Dedifferentiated amniotic fluid mesenchymal stem cell (primary cell): ENCODE data around the gene JPH4.
"Not testable (repeated sequence)": the region's sequence is repeated elsewhere in the genome, so short reads cannot be mapped to it uniquely, and the experiment has no call there.

ENCODE experiments used
- DNase-seq: peaks from one replicate; pipeline ENCODE4 v3.0.0-alpha.2; 2016; ENCODE audit errors: extremely low spot score

The JPH4 gene

GRCh38 chr14:23578560-23579310 is at the start of gene JPH4:
TSS of gene JPH4 (minus strand) at chr14:23578790. CDS start at chr14:23577453, 1,337 bp downstream.
- no peak for DNase-seq

GRCh38 chr14:23627961-23628360 is 49.4 kb upstream of the JPH4 start:
- no peak for DNase-seq

GRCh38 chr14:23626946-23627345 is 48.4 kb upstream of the JPH4 start:
- no peak for DNase-seq

GRCh38 chr14:23624830-23625404 is 46.3 kb upstream of the JPH4 start:
- no peak for DNase-seq

DNA sequence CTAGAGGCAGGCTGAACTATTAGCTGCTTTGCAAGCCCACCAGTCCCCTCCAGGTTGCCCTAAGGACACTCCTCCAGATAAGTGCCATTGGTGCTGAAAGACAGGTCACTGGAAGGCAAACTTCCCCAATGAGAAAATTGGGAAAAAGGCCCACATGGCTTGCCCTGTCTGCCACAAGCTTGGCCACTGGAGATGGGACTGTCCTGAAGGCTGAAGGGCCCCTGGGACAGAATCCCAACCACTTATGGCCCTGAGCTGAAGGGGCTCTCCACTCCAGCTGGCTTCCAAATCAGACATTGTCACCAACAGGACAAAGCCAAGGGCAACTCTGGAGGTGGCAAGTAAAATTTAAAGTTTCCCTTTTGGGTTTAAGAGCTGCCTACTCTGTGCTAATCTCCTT is 45.4 kb upstream of the JPH4 start:
- DNase-seq, result no peak

DNA sequence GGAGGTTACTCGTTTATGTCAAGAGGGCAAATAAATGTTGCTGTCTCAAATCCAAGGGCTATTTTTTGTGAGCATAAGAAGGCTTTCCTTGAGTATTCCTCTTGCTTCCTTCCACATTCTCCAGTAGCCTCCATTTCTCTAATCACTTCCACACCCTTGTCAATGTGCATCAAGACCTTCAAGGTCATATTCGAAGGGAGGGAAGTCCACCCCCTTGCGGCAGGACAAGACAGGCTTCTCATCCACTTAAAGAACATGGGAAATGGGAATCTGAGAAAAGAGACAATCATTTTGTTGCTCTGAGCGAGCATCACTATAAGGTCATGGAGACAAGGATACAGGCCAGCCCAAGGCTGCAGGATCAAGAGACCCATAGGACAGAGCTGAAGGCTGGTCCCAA is 44.4 kb upstream of the JPH4 start:
- DNase-seq, result no peak

DNA sequence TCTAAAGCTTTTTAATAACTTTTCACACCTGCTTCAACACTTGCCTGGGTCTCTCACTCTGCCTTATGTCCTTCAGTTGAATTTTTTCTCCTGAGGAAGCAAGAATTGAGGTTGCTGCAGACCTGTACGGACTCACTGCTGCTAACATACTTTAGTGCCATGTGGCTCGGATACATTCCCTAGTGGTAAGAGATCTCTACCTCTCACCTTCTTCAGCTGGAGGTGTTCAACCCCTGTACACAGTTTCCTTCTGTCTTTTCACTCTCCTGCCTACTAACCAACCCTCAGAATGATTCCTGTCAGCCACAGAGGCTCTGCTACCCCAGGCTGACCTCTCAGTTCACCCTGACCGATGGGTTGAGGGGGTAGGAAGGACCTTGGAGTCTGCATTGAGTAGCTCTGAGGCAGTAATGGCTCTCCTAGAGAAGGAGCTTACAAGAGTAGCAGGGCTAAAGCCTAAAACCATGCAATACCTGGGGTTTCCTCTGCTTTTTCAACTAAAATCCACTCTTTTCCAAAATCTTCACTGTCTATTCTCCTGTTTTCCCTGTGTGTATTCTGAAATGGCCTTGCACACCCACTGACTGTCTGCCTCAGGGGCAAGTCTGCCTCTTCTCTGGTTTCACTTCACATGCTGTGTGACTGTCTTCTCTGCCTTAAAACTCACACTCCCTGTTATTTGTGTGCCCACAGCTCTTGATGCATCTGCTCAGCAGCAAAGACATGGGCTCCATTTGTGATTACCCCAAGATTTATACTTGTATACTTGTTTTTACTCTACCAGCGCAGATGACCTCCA is 43.5 kb upstream of the JPH4 start:
- DNase-seq, result no peak

- DNase-seq, result no peak
Measured at GRCh38 chr14:23621204-23621931, 42.8 kb upstream of the JPH4 start.

DNA sequence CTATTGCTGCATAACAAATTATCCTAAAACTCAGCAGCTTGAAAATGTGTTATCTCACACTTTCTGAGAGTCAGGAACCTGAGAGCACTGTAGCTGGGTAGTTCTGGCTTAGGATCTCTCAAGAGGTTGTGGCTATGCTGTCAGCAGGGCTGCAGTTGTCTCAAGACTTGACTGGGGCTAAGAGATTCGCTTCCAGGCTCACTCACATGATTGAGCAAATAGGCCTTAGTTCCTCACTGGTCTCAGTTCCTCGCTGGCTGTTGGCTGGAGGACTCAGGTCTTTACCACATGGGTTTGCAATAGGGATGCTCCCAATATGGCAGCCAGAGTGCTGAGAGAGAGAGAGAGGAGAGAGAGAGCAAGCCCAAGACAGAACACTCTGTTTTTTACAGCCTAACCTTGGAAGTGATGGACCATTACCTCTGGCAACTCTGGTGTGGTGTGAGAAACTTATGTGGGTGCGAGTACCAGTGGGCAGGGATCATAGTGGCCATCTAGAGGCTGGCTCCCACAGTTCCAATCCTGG is 41.6 kb upstream of the JPH4 start:
- DNase-seq, result no peak

- no peak for DNase-seq
Measured at GRCh38 chr14:23618415-23618988, 39.9 kb upstream of the JPH4 start.

GRCh38 chr14:23617539-23617938 is 38.9 kb upstream of the JPH4 start:
- no peak for DNase-seq

- no peak for DNase-seq
Measured at GRCh38 chr14:23615856-23616255, 37.3 kb upstream of the JPH4 start.

DNA sequence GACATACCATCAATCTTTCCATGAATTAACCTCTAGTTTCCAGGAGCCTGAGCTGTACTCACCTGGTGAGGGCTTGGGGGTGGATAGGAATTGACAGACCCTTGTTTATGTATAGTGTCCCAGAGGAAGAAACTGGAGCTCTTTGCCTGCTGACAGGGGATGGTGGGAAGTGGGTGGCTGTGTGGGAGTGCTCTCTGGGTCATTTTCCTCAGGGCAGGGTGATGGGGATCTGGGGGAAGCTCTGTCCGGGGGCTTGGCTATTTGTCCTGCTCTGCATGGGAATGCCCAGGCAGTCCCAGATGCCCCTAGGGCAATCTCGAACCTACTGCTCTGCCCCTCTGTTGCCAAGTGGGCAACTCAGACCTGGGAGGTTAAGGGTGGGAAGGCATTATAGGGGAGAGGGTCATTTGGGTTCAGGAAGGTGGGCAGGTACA is 35.8 kb upstream of the JPH4 start:
- DNase-seq, result no peak

GRCh38 chr14:23613242-23614070 is 34.9 kb upstream of the JPH4 start:
- no peak for DNase-seq

DNA sequence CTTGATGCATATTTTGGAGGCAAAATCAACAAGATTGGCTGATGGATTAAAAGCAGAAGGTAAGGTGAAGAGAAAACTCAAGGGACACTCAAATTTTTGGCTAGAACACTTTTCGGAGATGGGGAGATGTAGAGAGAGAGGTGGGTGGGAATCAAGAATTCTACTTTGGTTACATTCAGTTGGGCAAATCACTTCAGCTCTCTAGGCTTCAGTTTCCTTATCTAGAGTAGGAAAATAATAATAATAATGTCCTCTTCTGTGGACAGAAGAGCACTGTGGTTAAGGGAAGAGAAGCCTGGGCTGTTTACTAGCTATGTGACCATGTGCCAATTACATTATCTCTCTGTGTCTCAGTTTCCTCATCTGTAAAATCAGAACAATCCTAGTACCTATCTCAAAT is 34.2 kb upstream of the JPH4 start:
- DNase-seq, result no peak

DNA sequence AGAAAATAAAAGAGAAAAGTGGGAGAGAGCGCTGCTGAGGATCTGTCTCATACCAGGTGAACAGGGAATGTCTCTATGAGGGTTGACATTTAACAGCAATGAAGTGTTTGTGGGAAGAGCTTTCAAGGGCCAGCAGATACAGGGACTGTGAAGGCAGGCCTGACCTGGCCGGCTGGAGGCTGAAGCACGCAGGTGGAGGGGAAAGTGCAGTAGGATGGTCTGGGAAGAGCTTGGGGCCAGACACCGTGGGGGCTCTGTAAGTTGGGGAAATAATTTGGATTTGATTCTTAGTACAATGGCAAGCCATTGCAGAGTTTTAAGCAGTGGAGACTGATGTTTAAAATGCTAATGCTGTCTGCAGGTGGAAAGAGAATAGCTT is 33.8 kb upstream of the JPH4 start:
- DNase-seq, result no peak

- DNase-seq, result no peak
Measured at GRCh38 chr14:23610815-23611289, 32.3 kb upstream of the JPH4 start.

GRCh38 chr14:23610090-23610814 is 31.7 kb upstream of the JPH4 start:
- no peak for DNase-seq

- not testable (repeated sequence) for DNase-seq
Measured at GRCh38 chr14:23609411-23610089, 31.0 kb upstream of the JPH4 start.
